ENCODE measurements around the gene CREG1.

DNA sequence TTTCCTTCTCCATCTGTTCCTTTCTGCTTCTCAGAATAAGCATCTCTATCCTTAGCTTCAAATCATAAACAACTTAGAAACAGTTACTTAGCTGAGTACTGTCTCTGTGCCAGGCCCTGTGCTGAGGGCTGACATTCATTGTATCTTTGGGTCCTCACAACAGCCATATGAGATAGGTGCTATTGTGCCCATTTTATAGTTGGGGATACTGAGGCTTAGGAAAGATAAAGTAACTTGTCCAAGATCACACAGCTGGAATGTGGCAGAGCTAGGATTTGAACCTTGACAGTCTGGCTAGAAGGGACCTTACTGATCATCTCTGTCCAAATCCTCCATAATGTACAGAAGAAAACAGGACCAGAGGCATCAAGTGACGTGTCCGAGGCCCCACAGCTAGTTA, 60.2 kb downstream of the CREG1 start:
- TF ChIP-seq POLR2AphosphoS5 (IDR thresholded peaks at IDR 0.05; ENCODE audit: low read depth, low read length) = no peak
- TF ChIP-seq POLR2A (IDR thresholded peaks at IDR 0.05; ENCODE audit: low read depth, low read length) = no peak
- TF ChIP-seq POU2F2 (IDR thresholded peaks at IDR 0.05; ENCODE audit: low read depth, low read length) = no peak

Data from GM12891 (cell line).